DOHH2 (cell line): Measurements from ENCODE around the gene RPL28.

Experiments
- H3F3A ChIP-seq: fragments of 200-600 bp; sonication (generic), shearing (Covaris generic); 2 replicates; pipeline ENCODE4 v1.6.0; 2016; ENCODE audit warnings: antibody characterized with exemption, mild to moderate bottlenecking; ENCODE audit not compliant: control insufficient read depth, insufficient read depth
- H3K27ac ChIP-seq: fragments of 200-600 bp; sonication (generic); 2 replicates; pipeline ENCODE4 v1.5.1; 2014; ENCODE audit warnings: low read depth, mild to moderate bottlenecking, low read length, moderate library complexity
- H3K27me3 ChIP-seq: fragments of 200-600 bp; sonication (generic); 2 replicates; pipeline ENCODE4 v1.6.1; 2014; ENCODE audit warnings: mild to moderate bottlenecking, low read length, mixed read lengths; ENCODE audit not compliant: control insufficient read depth
- H3K36me3 ChIP-seq: fragments of 200-600 bp; sonication (generic); 2 replicates; pipeline ENCODE4 v1.6.1; 2014; ENCODE audit warnings: mild to moderate bottlenecking, low read length, moderate library complexity, mixed read lengths; ENCODE audit not compliant: control insufficient read depth
- H3K4me1 ChIP-seq: fragments of 200-600 bp; sonication (generic); 2 replicates; pipeline ENCODE4 v1.6.1; 2014; ENCODE audit warnings: mild to moderate bottlenecking, low read length, mixed read lengths; ENCODE audit not compliant: control insufficient read depth
- H3K4me2 ChIP-seq: fragments of 200-600 bp; sonication (generic); 2 replicates; pipeline ENCODE4 v1.6.0; 2014; ENCODE audit warnings: mild to moderate bottlenecking, low read length, moderate library complexity
- H3K4me3 ChIP-seq: fragments of 200-600 bp; sonication (generic); 2 replicates; pipeline ENCODE4 v1.5.1; 2014; ENCODE audit warnings: mild to moderate bottlenecking, low read length, mixed read lengths
- H3K79me2 ChIP-seq: fragments of 200-600 bp; sonication (generic); 2 replicates; pipeline ENCODE4 v1.6.1; 2014; ENCODE audit warnings: mild to moderate bottlenecking, low read length, mixed read lengths; ENCODE audit not compliant: control insufficient read depth
- H3K9me2 ChIP-seq: fragments of 200-600 bp; sonication (generic); replicated peaks from 2 replicates; pipeline ENCODE4 v1.6.1; 2014; ENCODE audit warnings: mild to moderate bottlenecking, low read length, mixed read lengths; ENCODE audit not compliant: control insufficient read depth
- H3K9me3 ChIP-seq: fragments of 200-600 bp; sonication (generic); 2 replicates; pipeline ENCODE4 v1.6.1; 2014; ENCODE audit warnings: antibody characterized with exemption, low read length, mixed read lengths; ENCODE audit not compliant: control insufficient read depth, insufficient read depth
- H4K20me1 ChIP-seq: fragments of 200-600 bp; sonication (generic); 2 replicates; pipeline ENCODE4 v1.6.0; 2014; ENCODE audit warnings: low read depth, mild to moderate bottlenecking, antibody characterized with exemption, low read length, moderate library complexity; ENCODE audit not compliant: control insufficient read depth, insufficient read depth
- EZH2phosphoT487 ChIP-seq: fragments of 200-600 bp; sonication (generic); IDR thresholded peaks from 2 replicates; pipeline ENCODE4 v1.6.1; 2017; ENCODE audit warnings: borderline replicate concordance, mild to moderate bottlenecking, antibody characterized with exemption, low read length, moderate library complexity, mixed read lengths
- TF ChIP-seq, protein P1 (sequence below): fragments of 200-600 bp; sonication (generic); IDR thresholded peaks from one replicate; pipeline ENCODE4 v1.5.1; 2014; ENCODE audit warnings: antibody characterized with exemption, mild to moderate bottlenecking, low read depth, low read length; ENCODE audit not compliant: poor library complexity, severe bottlenecking

Gene RPL28

GRCh38 chr19:55435020-55435419, 49.3 kb downstream of the RPL28 start:
- H4K20me1 ChIP-seq: no peaks in the 10 kb centered on the region; the same call in 1 of the 2 replicates
- no peaks in the 10 kb centered on the region for H3F3A ChIP-seq
- H3K4me2 ChIP-seq: no peak overlapping the region
- H3K4me1 ChIP-seq: no peaks in the 10 kb centered on the region
- H3K79me2 ChIP-seq: no peaks in the 10 kb centered on the region
- H3K27me3 ChIP-seq: no peaks in the 10 kb centered on the region
- TF ChIP-seq, protein P1, sequence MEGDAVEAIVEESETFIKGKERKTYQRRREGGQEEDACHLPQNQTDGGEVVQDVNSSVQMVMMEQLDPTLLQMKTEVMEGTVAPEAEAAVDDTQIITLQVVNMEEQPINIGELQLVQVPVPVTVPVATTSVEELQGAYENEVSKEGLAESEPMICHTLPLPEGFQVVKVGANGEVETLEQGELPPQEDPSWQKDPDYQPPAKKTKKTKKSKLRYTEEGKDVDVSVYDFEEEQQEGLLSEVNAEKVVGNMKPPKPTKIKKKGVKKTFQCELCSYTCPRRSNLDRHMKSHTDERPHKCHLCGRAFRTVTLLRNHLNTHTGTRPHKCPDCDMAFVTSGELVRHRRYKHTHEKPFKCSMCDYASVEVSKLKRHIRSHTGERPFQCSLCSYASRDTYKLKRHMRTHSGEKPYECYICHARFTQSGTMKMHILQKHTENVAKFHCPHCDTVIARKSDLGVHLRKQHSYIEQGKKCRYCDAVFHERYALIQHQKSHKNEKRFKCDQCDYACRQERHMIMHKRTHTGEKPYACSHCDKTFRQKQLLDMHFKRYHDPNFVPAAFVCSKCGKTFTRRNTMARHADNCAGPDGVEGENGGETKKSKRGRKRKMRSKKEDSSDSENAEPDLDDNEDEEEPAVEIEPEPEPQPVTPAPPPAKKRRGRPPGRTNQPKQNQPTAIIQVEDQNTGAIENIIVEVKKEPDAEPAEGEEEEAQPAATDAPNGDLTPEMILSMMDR: no peak
- no peak for TF ChIP-seq EZH2phosphoT487
- no peaks in the 10 kb centered on the region for H3K9me3 ChIP-seq
- no peak overlapping the region for H3K4me3 ChIP-seq
- H3K9me2 ChIP-seq: no peaks in the 10 kb centered on the region
- H3K36me3 ChIP-seq: no peaks in the 10 kb centered on the region
- no peak overlapping the region for H3K27ac ChIP-seq

- Histone ChIP-seq H3K4me2 (no peak overlapping the region), H4K20me1 (no peaks in the 10 kb centered on the region; the same call in 1 of the 2 replicates), H3K36me3 (no peaks in the 10 kb centered on the region), H3K79me2 (no peaks in the 10 kb centered on the region), H3K4me3 (no peak overlapping the region), H3F3A (peaks cover 5% of the 10 kb centered on the region; the same call in 1 of the 2 replicates), H3K27me3 (peaks cover 14% of the 10 kb centered on the region), H3K4me1 (peaks cover 14% of the 10 kb centered on the region), H3K9me3 (no peaks in the 10 kb centered on the region), H3K27ac (no peak overlapping the region), H3K9me2 (no peaks in the 10 kb centered on the region)
- TF ChIP-seq, protein P1: no peak
- no peak for TF ChIP-seq EZH2phosphoT487
These were observed 51.1 kb downstream of the RPL28 start for GRCh38 chr19:55436847-55437246.

- Histone ChIP-seq H3K4me2 (no peak overlapping the region), H3K36me3 (no peaks in the 10 kb centered on the region), H4K20me1 (no peaks in the 10 kb centered on the region; the same call in 1 of the 2 replicates), H3K9me2 (no peaks in the 10 kb centered on the region), H3K27ac (no peak overlapping the region), H3F3A (peaks cover 5% of the 10 kb centered on the region; the same call in 1 of the 2 replicates), H3K27me3 (peaks cover 15% of the 10 kb centered on the region), H3K4me1 (peaks cover 15% of the 10 kb centered on the region), H3K79me2 (no peaks in the 10 kb centered on the region), H3K9me3 (no peaks in the 10 kb centered on the region), H3K4me3 (no peak overlapping the region)
- TF ChIP-seq, protein P1: no peak
- no peak for TF ChIP-seq EZH2phosphoT487
These were observed 51.7 kb downstream of the RPL28 start for GRCh38 chr19:55437410-55437809.
